ENCODE data around the gene REXO4. TPM values are rescaled to one million over a fixed set of nuclear protein-coding genes. Genes with fewer than 3 reads are reported as not detected.

REXO4 gene
- total and polyA plus RNA-seq, 9 of the 15 experiments (the other 6 are each of a cell fraction or from before 2014, with no cell fraction given), result 3.4 to 72.9 (median 31.1) TPM

GRCh38 chr9:133406480-133407307, 11.1 kb downstream of the REXO4 start (continued):
- TF ChIP-seq CTCF (IDR thresholded peaks at IDR 0.05 in 2 of 3, conservative IDR thresholded peaks at IDR 0.05 in 1 of 3; ENCODE audit: insufficient read depth in 2 of 3, low read depth in 1 of 3, low read length in 3 of 3) (peak; percentile 86 to 95 (median 87)), TOE1 (IDR thresholded peaks at IDR 0.05; ENCODE audit: borderline replicate concordance) (no peak), TOE1 (CRISPR knock-in tag; IDR thresholded peaks at IDR 0.05; ENCODE audit: borderline replicate concordance, low read depth) (no peak), RBFOX2 (IDR thresholded peaks at IDR 0.05; ENCODE audit: low read depth, low read length) (0 out of 2 replicates have a peak, but pooled peaks have one; percentile 26), TARDBP (IDR thresholded peaks at IDR 0.05) (no peak), NFYB (IDR thresholded peaks at IDR 0.05; ENCODE audit: extremely low read depth, insufficient read length) (no peak), HNRNPUL1 (IDR thresholded peaks at IDR 0.05; ENCODE audit: low read length) (no peak), U2AF1 (optimal IDR thresholded peaks at IDR 0.05; ENCODE audit: low read depth, low read length) (no peak), PCBP2 (IDR thresholded peaks at IDR 0.05; ENCODE audit: low read depth, low read length, poor library complexity, severe bottlenecking) (no peak), TEAD4 (IDR thresholded peaks at IDR 0.05; ENCODE audit: low read length) (no peak), TEAD4 (CRISPR knock-in tag; IDR thresholded peaks at IDR 0.05; ENCODE audit: borderline replicate concordance) (no peak)
- TF ChIP-seq, protein P1, sequence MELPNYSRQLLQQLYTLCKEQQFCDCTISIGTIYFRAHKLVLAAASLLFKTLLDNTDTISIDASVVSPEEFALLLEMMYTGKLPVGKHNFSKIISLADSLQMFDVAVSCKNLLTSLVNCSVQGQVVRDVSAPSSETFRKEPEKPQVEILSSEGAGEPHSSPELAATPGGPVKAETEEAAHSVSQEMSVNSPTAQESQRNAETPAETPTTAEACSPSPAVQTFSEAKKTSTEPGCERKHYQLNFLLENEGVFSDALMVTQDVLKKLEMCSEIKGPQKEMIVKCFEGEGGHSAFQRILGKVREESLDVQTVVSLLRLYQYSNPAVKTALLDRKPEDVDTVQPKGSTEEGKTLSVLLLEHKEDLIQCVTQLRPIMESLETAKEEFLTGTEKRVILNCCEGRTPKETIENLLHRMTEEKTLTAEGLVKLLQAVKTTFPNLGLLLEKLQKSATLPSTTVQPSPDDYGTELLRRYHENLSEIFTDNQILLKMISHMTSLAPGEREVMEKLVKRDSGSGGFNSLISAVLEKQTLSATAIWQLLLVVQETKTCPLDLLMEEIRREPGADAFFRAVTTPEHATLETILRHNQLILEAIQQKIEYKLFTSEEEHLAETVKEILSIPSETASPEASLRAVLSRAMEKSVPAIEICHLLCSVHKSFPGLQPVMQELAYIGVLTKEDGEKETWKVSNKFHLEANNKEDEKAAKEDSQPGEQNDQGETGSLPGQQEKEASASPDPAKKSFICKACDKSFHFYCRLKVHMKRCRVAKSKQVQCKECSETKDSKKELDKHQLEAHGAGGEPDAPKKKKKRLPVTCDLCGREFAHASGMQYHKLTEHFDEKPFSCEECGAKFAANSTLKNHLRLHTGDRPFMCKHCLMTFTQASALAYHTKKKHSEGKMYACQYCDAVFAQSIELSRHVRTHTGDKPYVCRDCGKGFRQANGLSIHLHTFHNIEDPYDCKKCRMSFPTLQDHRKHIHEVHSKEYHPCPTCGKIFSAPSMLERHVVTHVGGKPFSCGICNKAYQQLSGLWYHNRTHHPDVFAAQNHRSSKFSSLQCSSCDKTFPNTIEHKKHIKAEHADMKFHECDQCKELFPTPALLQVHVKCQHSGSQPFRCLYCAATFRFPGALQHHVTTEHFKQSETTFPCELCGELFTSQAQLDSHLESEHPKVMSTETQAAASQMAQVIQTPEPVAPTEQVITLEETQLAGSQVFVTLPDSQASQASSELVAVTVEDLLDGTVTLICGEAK (IDR thresholded peaks at IDR 0.05), result no peak
- TF ChIP-seq, protein P1 (CRISPR knock-in tag; IDR thresholded peaks at IDR 0.05), result no peak
- TF ChIP-seq, protein P2, sequence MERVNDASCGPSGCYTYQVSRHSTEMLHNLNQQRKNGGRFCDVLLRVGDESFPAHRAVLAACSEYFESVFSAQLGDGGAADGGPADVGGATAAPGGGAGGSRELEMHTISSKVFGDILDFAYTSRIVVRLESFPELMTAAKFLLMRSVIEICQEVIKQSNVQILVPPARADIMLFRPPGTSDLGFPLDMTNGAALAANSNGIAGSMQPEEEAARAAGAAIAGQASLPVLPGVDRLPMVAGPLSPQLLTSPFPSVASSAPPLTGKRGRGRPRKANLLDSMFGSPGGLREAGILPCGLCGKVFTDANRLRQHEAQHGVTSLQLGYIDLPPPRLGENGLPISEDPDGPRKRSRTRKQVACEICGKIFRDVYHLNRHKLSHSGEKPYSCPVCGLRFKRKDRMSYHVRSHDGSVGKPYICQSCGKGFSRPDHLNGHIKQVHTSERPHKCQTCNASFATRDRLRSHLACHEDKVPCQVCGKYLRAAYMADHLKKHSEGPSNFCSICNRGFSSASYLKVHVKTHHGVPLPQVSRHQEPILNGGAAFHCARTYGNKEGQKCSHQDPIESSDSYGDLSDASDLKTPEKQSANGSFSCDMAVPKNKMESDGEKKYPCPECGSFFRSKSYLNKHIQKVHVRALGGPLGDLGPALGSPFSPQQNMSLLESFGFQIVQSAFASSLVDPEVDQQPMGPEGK (CRISPR knock-in tag; IDR thresholded peaks at IDR 0.05; ENCODE audit: borderline replicate concordance), result no peak
